ENCODE data around the gene MYO18A. TPM values are rescaled to one million over a fixed set of nuclear protein-coding genes. Genes with fewer than 3 reads are reported as not detected.
"Not testable (repeated sequence)": the region's sequence is repeated elsewhere in the genome, so short reads cannot be mapped to it uniquely, and the experiment has no call there.

The MYO18A gene
- total RNA-seq, 1 donor from 2014 or later: 317 TPM

DNA sequence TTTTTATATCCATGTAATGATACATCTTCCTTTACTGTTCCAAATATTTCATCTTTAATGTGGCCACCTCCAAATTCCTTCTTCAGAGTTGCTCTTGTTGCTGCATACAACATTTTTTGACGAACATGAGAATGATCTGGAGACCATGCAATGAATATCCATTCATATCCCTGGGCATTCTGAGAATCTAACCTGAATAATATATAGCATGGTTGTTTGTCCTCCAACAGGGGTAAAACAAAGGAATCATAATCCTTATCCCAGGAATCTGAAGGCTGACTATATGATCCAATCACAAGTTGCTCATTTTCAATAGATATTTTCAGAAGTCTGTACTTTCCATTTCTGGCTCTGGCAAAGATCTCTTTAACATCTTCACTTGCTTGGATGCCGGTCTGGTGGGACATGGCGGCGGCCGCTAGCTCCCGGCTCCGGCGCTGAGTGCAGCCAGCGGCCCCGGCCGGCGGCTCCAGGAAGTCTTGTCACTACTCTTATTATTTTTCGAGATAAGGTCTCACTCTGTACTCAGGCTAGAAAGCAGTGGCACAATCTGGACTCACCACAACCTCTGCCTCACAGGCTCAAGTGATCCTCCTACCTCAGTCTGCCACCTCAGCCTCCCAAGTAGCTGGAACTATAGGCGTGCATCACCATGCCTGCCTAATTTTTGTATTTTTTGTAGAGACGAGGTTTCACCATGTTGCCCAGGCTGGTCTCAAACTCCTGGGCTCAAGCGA lies 24.0 kb upstream of the MYO18A start:
- DNase-seq (ENCODE audit: low spot score); intact Hi-C loops (cut with DNase I): not testable (repeated sequence)

DNA sequence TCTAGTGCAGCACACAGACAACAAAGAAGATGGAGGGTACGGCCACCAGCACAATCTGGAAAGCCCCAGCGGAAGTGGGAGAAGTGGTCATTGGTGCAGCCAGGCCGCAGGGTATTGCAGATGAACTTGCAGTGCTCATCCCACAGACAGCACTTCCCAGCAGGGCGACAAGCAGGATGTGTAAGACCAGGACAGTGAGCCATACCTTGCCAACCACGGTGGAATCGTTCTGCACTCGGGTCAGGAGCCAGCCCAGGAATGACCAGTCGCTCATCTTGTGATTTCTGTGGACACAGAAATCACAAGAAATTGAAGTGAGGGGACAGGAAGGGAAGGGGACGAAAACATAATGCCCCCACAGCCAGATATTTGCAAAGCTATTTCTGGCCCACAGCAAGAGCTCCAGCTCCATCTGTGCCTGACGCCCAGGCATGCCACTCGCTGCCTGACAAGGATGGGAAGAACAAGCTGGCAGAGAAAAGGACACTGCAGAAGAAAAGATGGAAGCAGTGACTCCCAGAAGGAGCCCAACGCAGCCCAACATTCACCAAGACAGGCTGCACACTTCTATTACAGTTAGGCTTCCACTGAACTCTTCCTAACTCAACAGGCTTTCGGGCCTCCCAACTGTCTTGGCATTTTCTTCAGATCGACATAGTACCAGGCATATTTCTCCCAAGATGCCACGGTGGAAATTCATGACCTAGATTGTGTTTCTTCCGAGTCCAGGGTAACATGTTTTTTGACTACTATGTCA lies 17.5 kb upstream of the MYO18A start:
- DNase-seq (ENCODE audit: low spot score): no peak
- intact Hi-C loops (cut with DNase I): no loop called here

DNA sequence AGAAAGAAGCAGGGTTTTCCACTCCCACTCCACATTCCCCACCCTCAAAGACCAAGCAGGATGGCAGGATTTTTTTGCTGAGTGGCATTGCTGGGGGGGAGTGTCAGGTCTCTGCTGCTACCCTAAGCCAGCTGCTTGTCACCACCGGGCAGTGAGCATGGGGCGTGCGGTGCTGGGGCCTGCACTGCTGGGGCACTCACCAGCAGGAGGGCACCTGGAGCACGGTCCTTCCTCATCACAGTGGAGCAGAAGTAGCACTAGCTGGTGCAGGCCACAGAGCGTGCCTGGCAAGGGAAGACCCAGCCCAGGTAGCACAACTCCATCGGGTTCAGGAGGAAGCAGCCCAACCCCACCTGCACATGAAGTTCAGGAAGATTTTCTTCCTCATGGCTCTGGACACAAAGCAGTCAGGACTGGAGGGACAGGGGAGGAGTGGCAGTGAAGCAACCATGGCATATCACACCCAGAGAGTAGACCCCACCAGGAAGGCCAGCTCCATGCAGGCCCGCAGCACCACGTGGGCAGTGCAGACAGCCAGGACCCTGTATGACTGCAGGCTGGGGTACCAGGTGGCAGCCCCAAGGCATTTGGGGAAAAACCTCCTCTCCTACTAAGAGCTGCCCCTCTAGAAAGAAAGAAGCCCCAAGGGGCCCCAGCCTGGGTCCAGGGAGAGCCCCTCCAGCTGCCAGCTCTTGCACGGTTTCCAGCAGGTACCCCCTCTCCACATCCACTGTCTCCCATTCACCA lies 16.7 kb upstream of the MYO18A start:
- no peak for DNase-seq (ENCODE audit: low spot score)
- intact Hi-C loops (cut with DNase I): no loop called here

DNA sequence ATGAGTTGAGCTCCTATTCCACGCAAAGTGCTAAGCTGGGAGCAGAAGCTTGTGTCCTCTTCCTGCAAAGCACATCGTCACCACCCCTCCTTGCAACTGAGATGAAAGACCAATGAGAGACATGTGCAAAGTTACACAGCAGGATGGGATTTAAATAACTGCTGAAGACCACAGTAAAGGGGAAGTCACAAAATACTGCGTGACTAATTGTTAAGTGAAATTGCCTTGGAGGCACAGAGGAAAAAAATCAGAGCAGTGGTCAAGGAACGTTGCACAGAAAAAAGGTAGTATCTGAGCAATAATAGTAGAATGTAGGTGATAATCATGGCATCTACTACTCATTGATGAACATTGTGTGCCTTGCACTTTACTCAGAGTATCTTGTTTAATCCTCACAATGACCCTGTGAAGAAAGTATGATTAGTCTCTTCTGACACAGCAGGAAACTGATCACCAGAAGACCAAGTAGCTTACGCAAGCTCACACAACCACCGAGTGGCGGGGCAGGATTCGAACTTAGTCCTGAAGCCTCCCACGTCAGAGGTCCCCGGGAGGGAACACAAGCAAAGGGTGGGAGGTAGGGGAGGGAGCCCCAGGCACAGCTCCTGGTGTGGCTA lies 15.4 kb upstream of the MYO18A start:
- intact Hi-C loops (cut with DNase I): no loop called here
- DNase-seq (ENCODE audit: low spot score): no peak

DNA sequence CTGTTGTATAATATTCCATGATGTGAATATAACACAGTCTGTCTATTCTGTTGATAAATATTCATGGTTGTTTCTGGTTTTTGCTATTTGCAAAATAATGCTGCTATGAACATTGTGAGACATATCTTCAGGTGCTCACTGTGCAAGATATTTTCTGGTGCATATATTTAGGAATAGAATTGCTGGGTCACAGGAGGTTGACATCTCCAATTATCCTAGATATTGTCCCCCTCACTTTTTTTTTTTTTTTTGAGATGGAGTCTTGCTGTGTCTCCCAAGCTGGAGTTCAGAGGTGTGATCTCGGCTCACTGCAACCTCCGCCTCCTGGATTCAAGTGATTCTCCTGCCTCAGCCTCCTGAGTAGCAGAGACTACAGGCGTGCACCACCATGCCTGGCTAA lies 14.5 kb upstream of the MYO18A start:
- intact Hi-C loops (cut with DNase I): no loop called here
- no peak for DNase-seq (ENCODE audit: low spot score)

DNA sequence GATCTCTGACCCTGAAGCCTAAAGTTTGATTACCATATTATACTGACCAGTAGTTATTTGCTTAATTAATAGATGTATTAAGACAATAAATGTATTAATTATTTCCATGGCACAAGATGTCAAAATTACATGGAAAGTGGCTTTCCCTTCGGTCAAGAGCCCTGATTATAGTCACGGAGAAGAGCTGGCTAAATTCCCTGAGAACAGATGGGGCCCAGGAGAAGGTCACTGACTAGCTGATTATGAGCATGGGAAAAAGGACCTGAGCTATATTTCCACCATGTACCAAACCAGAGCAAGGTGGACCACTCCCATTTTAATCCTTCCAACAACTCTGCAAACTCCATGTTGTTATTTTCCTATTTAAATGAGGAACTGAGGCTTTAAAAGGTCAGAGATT lies 12.9 kb upstream of the MYO18A start:
- intact Hi-C loops (cut with DNase I): no loop called here

DNA sequence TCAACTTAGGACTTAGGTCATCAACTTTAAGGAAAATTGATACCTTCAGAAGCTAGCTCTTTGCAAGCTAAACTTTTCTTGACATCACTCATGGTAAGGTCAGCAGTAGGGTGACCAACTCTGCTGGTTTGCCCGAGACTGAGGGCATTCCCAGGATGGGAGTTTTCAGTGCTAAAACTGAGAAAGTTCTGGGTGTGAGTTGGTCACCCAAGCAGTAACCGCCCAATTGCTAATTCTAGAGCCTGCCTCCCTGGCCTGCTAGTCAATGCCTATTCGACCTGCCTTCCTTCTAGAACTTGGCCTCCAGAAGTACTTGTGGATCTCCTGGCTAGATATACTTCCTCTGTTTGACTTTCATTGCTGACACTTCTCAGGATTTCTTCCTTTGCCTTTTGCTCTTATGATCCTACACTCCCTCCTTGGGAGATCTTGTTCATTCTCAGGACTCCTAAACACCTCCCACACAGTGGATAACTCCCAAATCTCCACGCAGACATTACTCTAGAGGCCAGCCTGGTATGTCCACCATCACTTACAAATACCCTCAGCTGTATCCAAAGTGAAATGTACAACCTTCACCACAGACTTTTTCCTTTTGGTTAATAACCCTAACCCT lies 10.5 kb upstream of the MYO18A start:
- intact Hi-C loops (cut with DNase I): no loop called here
- DNase-seq (ENCODE audit: low spot score): no peak

More for the DNA sequence above, 12.9 kb upstream of the MYO18A start:
- no peak for DNase-seq (ENCODE audit: low spot score)

DNA sequence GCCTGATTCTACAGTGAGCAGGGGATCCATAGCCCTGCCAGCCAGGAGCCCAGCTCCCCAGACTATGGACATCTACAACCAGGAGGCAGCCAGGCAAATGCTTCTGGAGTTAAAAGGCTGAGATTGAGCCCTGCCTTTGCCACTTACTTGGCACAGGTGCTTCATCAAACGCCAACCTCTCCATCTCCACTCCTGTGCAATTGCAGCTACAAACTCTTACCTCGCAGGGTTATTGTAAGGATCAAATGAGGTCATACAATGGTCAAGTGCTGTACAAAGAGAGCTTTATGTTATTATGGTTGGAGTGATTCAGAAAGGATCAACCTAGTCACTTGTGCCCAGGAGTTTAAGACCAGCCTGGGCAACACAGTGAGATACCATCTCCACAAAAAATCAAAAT lies 9.8 kb upstream of the MYO18A start:
- DNase-seq (ENCODE audit: low spot score): no peak
- intact Hi-C loops (cut with DNase I): no loop called here

DNA sequence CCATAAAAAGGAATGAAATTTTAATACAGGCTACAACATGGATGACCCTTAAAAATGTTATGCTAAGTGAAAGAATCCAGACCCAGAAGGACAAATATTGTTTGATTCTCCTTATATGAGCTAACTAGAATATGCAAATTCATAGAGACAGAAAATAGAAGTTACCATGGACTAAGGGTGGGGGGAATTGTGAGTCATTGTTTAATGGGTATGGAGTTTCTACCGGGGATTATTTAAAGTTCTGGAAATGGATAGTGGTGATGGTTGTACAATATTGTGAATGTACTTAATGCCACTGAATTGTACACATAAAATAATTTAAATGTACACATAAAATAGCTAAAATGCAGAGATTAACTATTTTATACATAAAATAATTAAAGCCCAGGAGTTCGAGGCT lies 9.2 kb upstream of the MYO18A start:
- intact Hi-C loops (cut with DNase I): no loop called here
- DNase-seq (ENCODE audit: low spot score): no peak

DNA sequence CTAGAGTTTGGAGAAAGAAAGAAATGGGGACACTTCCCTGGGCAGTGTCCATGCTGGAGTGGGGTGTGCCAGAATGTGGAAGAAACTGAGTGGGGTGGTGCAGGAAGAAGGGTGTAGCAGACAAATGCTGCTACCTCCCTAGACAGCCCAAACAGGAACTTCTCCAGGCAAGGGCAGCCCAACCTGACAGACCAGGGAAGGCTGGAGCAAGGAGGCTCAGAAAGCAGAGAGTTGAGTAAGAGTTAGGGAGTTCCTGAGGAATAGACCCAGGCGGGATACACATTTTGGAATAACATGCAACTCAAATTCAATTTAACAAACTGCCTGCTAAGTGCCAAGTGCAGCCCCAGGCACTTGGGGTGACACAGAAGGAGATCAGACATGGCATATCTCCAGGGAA lies 1.0 kb upstream of the MYO18A start:
- peak; percentile 54 for DNase-seq (ENCODE audit: low spot score)
- intact Hi-C loops (cut with DNase I): no loop called here

DNA sequence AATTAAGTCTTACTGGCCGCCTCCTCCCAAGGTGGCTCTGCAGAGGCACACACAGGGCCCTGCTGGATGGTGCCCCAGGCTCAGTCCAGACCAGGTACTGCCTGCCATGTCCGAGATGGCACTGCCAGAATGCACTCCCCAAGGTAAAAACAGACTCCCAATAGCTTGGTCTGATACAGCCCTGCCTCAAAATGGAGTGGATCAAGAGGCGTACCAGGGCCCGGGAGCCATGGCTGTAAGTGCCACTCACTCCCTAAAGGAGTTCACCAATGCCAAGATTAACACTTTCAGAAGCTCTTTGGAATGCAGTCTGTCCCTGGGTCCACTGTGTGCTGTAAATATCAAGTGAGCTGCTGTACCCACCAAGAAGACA lies 576 bp upstream of the MYO18A start:
- DNase-seq (ENCODE audit: low spot score): peak; percentile 31
- intact Hi-C loops (cut with DNase I): loop anchor here (1.0 kb wide), 1 partner anchor 31 kb away; no protein-coding TSS in a partner anchor

DNA sequence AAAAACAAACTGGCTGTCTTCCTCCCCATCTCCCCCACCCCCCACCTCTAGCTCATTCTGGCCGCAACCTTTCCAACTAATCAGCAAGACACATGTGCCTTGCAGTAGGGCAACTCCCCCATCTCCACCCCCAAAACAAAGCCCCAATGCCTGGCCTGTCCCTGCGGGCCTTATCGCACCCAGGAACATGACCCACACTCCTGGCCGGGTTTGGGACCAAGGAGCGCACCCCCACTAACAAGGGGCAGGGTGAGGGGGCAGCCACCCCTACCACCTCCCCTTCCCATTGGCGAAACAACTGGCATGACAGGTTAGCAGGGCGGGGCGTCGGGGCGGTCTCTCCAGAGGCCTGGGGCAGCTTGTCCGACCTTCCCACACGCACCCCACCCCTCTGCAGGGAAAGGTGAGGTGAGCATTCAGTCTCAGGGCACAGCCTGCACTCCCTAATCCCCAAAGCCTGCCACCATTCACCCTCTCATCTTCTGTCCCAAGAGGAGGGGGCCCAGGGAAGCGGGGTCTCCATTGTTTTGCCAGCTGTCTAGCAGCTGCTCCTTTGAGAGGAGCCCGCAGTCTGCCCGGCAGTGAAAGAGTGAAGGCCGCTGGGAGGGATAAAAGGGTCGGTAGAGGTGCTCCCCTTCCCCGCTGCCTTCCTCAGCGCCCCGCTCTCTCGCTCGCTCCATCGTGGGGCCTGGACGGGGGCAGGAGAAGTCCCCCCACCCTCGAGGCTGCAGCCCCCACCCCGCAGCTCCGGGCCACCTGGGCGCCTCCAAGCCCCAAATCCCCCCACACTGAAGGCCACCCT lies 765 bp downstream of the MYO18A start:
- intact Hi-C loops (cut with DNase I): loop anchor here (1.0 to 2.0 kb wide), 2 partner anchors 30 to 113 kb away; no protein-coding TSS in a partner anchor
- DNase-seq (ENCODE audit: low spot score): peak; percentile 81

DNA sequence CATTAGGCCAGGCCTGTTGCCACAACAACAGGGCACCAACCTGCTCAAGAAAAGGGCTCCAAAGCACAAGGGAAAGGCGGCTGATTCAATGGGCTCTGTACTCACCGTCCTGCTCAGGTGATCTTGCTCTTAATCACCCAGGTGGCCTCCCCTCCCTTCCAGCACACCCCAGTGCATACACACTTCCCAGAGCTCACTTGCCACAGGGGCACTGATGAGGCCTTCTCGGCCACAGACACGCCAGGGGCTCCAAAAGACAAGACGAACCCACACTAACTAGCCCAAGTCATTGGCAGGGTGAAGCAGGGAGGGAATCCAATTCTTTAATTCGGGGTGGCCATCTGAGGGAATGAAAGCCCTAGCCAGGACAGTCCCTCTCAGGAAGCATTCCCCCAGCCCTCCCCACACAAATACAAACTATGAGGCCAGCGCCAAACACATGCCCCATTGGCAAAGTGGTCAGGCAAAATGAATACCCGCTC lies 1.4 kb downstream of the MYO18A start:
- intact Hi-C loops (cut with DNase I): loop anchor here (2.0 kb wide), 1 partner anchor 114 kb away; no protein-coding TSS in a partner anchor
- DNase-seq (ENCODE audit: low spot score): peak; percentile 76

DNA sequence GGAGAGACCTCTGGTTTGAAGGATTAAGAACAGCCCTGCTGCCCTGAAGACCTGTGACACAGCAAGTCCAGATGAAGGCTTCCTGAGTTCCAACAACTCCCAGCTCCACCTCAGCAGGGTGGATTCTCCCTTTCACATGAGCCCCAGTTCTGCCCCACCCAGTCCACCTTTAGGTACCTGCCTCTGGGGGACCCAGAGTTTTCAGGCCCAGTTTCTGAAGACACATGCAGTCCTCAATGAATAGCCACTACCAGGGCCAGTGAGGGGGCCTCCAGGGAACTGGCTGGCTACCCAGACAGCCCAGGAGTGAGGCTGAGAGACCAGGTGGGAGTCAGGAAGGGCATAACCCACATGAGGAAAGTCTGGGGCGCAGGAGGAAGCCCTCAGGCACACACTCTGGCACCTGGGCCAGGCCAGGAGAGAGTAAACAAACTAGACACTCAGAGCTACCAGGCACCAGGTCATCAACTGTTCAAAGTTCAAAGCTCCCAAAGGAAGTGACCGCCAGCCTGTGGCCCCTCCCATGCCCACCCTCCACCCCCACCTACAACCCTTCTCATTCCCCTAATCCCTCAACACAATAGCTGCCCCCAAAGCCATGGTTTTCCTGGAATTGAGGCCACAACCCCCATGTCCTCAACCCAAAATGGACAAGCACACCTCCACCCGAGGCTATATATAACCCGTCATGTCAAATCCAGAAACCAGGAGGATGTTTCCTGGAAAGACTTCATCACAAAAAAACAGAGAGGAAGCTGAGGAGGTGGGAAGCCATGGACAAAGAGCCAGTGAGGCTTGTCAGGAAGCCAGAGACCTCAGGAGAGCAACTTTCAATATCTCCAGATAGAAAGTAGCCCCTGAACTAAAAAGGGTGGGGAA lies 2.1 kb downstream of the MYO18A start:
- intact Hi-C loops (cut with DNase I): loop anchor here (2.0 kb wide), 1 partner anchor 115 kb away; no protein-coding TSS in a partner anchor
- DNase-seq (ENCODE audit: low spot score): peak; percentile 74

DNA sequence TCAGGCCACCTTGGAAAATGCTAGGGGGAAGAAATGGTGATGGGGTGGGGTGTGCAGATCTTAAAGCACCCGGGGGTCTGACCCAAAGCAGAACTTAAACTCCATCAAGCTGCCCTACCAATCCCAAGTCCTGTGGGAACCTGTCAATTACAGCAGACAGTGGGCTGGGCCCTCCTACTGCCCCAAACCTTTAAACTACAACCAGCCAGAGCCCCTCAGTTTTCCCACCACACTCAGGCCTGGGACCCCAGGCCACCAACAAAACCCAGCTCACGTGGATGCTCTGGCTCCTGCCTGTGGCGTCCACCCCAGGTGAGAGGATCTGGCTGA lies 2.7 kb downstream of the MYO18A start:
- intact Hi-C loops (cut with DNase I): no loop called here
- no peak for DNase-seq (ENCODE audit: low spot score)

DNA sequence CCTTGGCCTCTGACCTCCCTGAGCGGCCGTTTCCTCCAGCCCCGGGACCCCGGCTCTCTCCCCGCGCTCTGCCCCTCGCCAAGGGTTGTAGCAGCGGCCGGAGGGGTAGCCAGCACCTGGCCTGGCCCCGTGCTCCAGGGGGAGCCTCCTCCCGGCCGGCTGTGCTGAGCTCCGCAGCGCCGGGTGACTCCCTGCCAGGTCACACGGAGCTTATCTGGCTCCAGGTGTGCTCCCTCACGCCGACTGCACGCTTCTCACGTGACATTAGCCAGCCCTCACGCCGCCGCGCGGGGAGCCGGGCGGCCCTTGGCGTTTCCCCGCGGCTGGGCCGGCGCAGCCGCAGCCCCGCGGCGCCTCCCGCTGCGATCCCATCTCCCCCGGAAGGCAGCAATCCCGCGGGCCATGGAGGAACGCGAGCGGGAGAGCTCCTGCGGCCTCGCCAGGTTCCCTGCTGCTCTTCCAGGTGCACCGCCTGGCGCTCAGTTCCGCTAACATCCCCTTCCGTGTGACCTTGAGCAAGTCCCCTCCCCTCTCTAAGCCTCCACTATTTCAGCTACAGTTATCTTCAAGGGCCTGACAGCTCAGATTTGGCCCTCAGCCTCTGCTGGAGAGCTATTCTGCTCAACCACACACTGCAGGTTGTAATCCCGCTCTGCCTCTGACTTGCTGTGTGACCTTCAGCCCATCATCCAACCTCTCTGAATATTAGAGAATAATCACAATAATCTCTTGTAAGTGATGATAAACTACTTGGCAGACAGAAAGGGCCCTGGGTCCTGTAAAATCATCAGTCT lies 3.4 kb downstream of the MYO18A start:
- peak; percentile 81 for DNase-seq (ENCODE audit: low spot score)

DNA sequence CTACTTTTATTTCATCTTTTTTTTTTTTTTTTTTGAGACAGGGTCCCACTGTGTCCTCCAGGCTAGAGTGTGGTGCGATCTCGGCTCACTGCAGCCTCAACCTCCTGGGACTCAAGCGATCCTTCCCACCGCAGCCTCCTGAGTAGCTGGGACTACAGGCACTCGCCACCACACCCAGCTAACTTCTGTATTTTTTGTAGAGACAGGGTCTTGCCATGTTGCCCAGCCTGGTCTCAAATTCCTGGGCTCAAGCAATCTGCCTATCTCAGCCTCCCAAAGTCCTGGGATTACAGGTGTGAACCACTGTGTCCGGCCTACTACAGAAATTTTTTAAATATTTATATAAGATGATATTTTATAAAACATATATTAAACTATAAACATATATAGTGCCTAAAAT lies 4.8 kb downstream of the MYO18A start:
- DNase-seq (ENCODE audit: low spot score): peak; percentile 59
- intact Hi-C loops (cut with DNase I): no loop called here

More for the DNA sequence above, 3.4 kb downstream of the MYO18A start:
- intact Hi-C loops (cut with DNase I): no loop called here

All from cardiac septum (tissue), 1 donor.